ENCODE measurements around the gene ST3GAL6. TPM values are rescaled to one million over a fixed set of nuclear protein-coding genes. Genes with fewer than 3 reads are reported as not detected.

The ST3GAL6 gene
- total and polyA plus RNA-seq, 2 of the 8 experiments (the other 6 are each of a cell fraction or from before 2014, with no cell fraction given) = 3.3 to 6.1 TPM

GRCh38 chr3:98843266-98843959 lies 80.3 kb downstream of the ST3GAL6 start (continued):
- TF ChIP-seq TEAD4 (IDR thresholded peaks at IDR 0.05; ENCODE audit: low read depth, low read length) (no peak), CHD1 (IDR thresholded peaks at IDR 0.05; ENCODE audit: low read depth, low read length) (no peak), EGR1 (IDR thresholded peaks at IDR 0.05; ENCODE audit: borderline replicate concordance, low read depth, low read length) (no peak)
- TF ChIP-seq, protein P1, sequence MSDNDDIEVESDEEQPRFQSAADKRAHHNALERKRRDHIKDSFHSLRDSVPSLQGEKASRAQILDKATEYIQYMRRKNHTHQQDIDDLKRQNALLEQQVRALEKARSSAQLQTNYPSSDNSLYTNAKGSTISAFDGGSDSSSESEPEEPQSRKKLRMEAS (IDR thresholded peaks at IDR 0.05) = no peak

Small RNAs within 50 kb of the gene (small RNA-seq; reads per million reads assigned to genes)
- not detected for gene RNU6-26P (ENCODE audit: insufficient read depth)

Other genes starting within 250 kb of the ST3GAL6 start
- gene CLDND1, start 240.4 kb upstream of the ST3GAL6 start, total RNA-seq (2021; fragmentation: NEBNext Ultra II Directional; extraction: Animal tissue kit (Norgen Biotek cat#: 25700)) = 68.2 and 69.1 TPM in 2 replicates
- 104 and 152 TPM in 2 replicates for gene CLDND1, start 240.4 kb upstream of the ST3GAL6 start, polyA plus RNA-seq (2011; rRNA removed)
- gene GPR15, start 231.4 kb upstream of the ST3GAL6 start, total RNA-seq (2021; fragmentation: NEBNext Ultra II Directional; extraction: Animal tissue kit (Norgen Biotek cat#: 25700)) = not detected in 2 replicates
- not detected in 2 replicates for gene GPR15, start 231.4 kb upstream of the ST3GAL6 start, polyA plus RNA-seq (2011; rRNA removed)
- gene CPOX, start 169.7 kb upstream of the ST3GAL6 start, total RNA-seq (2021; fragmentation: NEBNext Ultra II Directional; extraction: Animal tissue kit (Norgen Biotek cat#: 25700)) = 27.0 and 29.2 TPM in 2 replicates
- 15.2 and 17.4 TPM in 2 replicates for gene CPOX, start 169.7 kb upstream of the ST3GAL6 start, polyA plus RNA-seq (2011; rRNA removed)
- gene DCBLD2, start 138.4 kb downstream of the ST3GAL6 start, total RNA-seq (2021; fragmentation: NEBNext Ultra II Directional; extraction: Animal tissue kit (Norgen Biotek cat#: 25700)) = 59.1 and 63.8 TPM in 2 replicates
- gene DCBLD2, start 138.4 kb downstream of the ST3GAL6 start, polyA plus RNA-seq (2011; rRNA removed) = 16.3 and 19.6 TPM in 2 replicates